SK-N-SH (cell line): ENCODE results near the gene SNF8. TPM values are rescaled to one million over a fixed set of nuclear protein-coding genes. Genes with fewer than 3 reads are reported as not detected.

ENCODE experiments used
- CTCF ChIA-PET: fragments of 300-600, 350-600 bp; formaldehyde crosslinking; extraction: SDS; loops from one replicate; lab custom pipeline; 2021; lab: Yijun Ruan, JAX
- POLR2A ChIA-PET: fragments of 350-600 bp; sonication (Branson Sonifier 250); formaldehyde crosslinking; extraction: SDS; loops from one replicate; lab custom pipeline; 2020; ENCODE audit warnings: antibody characterized with exemption, inconsistent platforms; lab: Yijun Ruan, JAX
- DNase-seq: peaks from one replicate; pipeline ENCODE4 v3.0.0; 2012
- H2AFZ ChIP-seq: fragments of 200-600 bp; sonication (generic); 2 replicates; pipeline ENCODE4 v1.8.1; 2016; ENCODE audit warnings: antibody characterized with exemption, mild to moderate bottlenecking, low read depth
- H3F3A ChIP-seq: fragments of 200-600 bp; sonication (generic); replicated peaks from 2 replicates; pipeline ENCODE3; 2016; ENCODE audit warnings: antibody characterized with exemption, mild to moderate bottlenecking; ENCODE audit not compliant: insufficient read depth
- H3K27ac ChIP-seq, 2 experiments: fragments of 200-500 bp in 1 of 2; fragments of 200-600 bp in 1 of 2; sonication (Bioruptor generic) in 1 of 2; sonication (generic), shearing (Covaris generic) in 1 of 2; 2 replicates each; pipeline versions ENCODE4 v1.5.1 to v1.6.1; 2014 to 2016; ENCODE audit warnings: low read depth in 2 of 2, inconsistent platforms in 1 of 2, low read length in 1 of 2, mild to moderate bottlenecking in 1 of 2, mixed read lengths in 1 of 2
- H3K27me3 ChIP-seq: fragments of 200-600 bp; sonication (generic), shearing (Covaris generic); 2 replicates; pipeline ENCODE4 v1.6.1; 2016; ENCODE audit warnings: mixed run types; ENCODE audit not compliant: insufficient read depth
- H3K36me3 ChIP-seq, 2 experiments: fragments of 200-500 bp in 1 of 2; fragments of 200-600 bp in 1 of 2; sonication (Bioruptor generic) in 1 of 2; sonication (generic) in 1 of 2; replicated peaks in 1 of 2; 2 replicates each; pipeline versions ENCODE3 to v1.5.1; 2014 to 2016; ENCODE audit warnings: low read length in 1 of 2, mild to moderate bottlenecking in 1 of 2; ENCODE audit not compliant: insufficient read depth in 2 of 2, control insufficient read depth in 1 of 2
- H3K4me1 ChIP-seq, 2 experiments: fragments of 200-500 bp in 1 of 2; fragments of 200-600 bp in 1 of 2; sonication (Bioruptor generic) in 1 of 2; sonication (generic), shearing (Covaris generic) in 1 of 2; 2 replicates each; pipeline versions ENCODE4 v1.5.1 to v1.6.1; 2014 to 2016; ENCODE audit warnings: low read depth in 1 of 2, low read length in 1 of 2, mixed run types in 1 of 2; ENCODE audit not compliant: insufficient read depth in 2 of 2, control insufficient read depth in 1 of 2
- H3K4me2 ChIP-seq: fragments of 200-600 bp; sonication (generic), shearing (Covaris generic); 2 replicates; pipeline ENCODE4 v1.6.1; 2017; ENCODE audit warnings: mixed run types
- H3K4me3 ChIP-seq, 2 experiments: fragments of 200-500 bp in 1 of 2; fragments of 200-600 bp in 1 of 2; sonication (Bioruptor generic) in 1 of 2; sonication (generic), shearing (Covaris generic) in 1 of 2; 2 replicates each; pipeline versions ENCODE4 v1.5.1 to v1.8.1; 2014 to 2016; ENCODE audit warnings: low read depth in 2 of 2, inconsistent platforms in 1 of 2, low read length in 1 of 2, mild to moderate bottlenecking in 1 of 2, mixed read lengths in 1 of 2, moderate library complexity in 1 of 2
- H3K79me2 ChIP-seq: fragments of 200-600 bp; sonication (generic); 2 replicates; pipeline ENCODE4 v1.8.1; 2017; ENCODE audit warnings: mild to moderate bottlenecking; ENCODE audit not compliant: insufficient read depth
- H3K9ac ChIP-seq: fragments of 200-600 bp; sonication (generic); 2 replicates; pipeline ENCODE4 v1.6.1; 2017; ENCODE audit warnings: mixed run types
- H3K9me2 ChIP-seq: fragments of 200-600 bp; sonication (generic); 2 replicates; pipeline ENCODE4 v1.6.1; 2017; ENCODE audit warnings: mixed run types
- H3K9me3 ChIP-seq: fragments of 200-600 bp; sonication (generic); 2 replicates; pipeline ENCODE4 v1.6.1; 2017; ENCODE audit warnings: mixed run types, mild to moderate bottlenecking, moderate library complexity
- H4K20me1 ChIP-seq: fragments of 200-600 bp; sonication (generic); 2 replicates; pipeline ENCODE4 v1.6.1; 2017; ENCODE audit warnings: mild to moderate bottlenecking, mixed run types; ENCODE audit not compliant: insufficient read depth
- CTCF ChIP-seq: fragments of 200-600 bp; sonication (generic); IDR thresholded peaks from 2 replicates; pipeline ENCODE4 v1.6.1; 2017; ENCODE audit warnings: antibody characterized with exemption, mild to moderate bottlenecking, moderate library complexity
- ELF1 ChIP-seq: IDR thresholded peaks from 2 replicates; pipeline ENCODE4 v1.4.0; 2012
- EP300 ChIP-seq, 2 experiments: IDR thresholded peaks; 2 replicates each; pipeline versions ENCODE4 v1.4.0 to v1.6.1; 2012; ENCODE audit warnings: borderline replicate concordance in 1 of 2, low read depth in 1 of 2, low read length in 1 of 2
- EZH2phosphoT487 ChIP-seq: fragments of 200-600 bp; sonication (generic); IDR thresholded peaks from 2 replicates; pipeline ENCODE4 v1.6.1; 2017; ENCODE audit warnings: low read depth, mixed run types, mild to moderate bottlenecking, antibody characterized with exemption, moderate library complexity, borderline replicate concordance
- GABPA ChIP-seq: IDR thresholded peaks from 2 replicates; pipeline ENCODE4 v1.4.0; 2012; ENCODE audit warnings: low read depth, mild to moderate bottlenecking
- MEF2A ChIP-seq: IDR thresholded peaks from 2 replicates; pipeline ENCODE4 v1.4.0; 2012; ENCODE audit warnings: low read depth, borderline replicate concordance
- MXI1 ChIP-seq: IDR thresholded peaks from 2 replicates; pipeline ENCODE4 v1.6.1; 2012; ENCODE audit warnings: mild to moderate bottlenecking, low read depth, low read length, improper control_type of control experiment
- RAD21 ChIP-seq: IDR thresholded peaks from 2 replicates; pipeline ENCODE4 v1.6.1; 2012; ENCODE audit warnings: mild to moderate bottlenecking, low read length
- RCOR1 ChIP-seq: fragments of 150-350 bp; IDR thresholded peaks from 2 replicates; pipeline ENCODE4 v1.6.1; 2017; ENCODE audit warnings: antibody characterized with exemption, low read length
- SIN3A ChIP-seq: IDR thresholded peaks from 2 replicates; pipeline ENCODE4 v1.6.1; 2012; ENCODE audit warnings: low read depth, mild to moderate bottlenecking, low read length, moderate library complexity, borderline replicate concordance
- USF1 ChIP-seq: IDR thresholded peaks from 2 replicates; pipeline ENCODE4 v1.4.0; 2012; ENCODE audit warnings: low read depth, borderline replicate concordance
- YY1 ChIP-seq: IDR thresholded peaks from 2 replicates; pipeline ENCODE4 v1.4.0; 2012; ENCODE audit warnings: low read depth, mild to moderate bottlenecking
- WGBS: methylation state at CpG from one replicate; pipeline ENCODE4 v1.1.6; 2017; ENCODE audit warnings: low lambda C conversion rate; 5-methylcytosine and 5-hydroxymethylcytosine counted together
- polyA plus RNA-seq, 3 experiments: library from polyadenylated mRNA; depleted of rRNA; stranded (reverse); fragments of >200 nt; gene quantifications; 2 replicates each; pipeline ENCODE4 v1.2.3, GENCODE V29; 2012
- TF ChIP-seq, protein P1 (sequence below): IDR thresholded peaks from 2 replicates; pipeline ENCODE4 v1.6.1; 2012; ENCODE audit warnings: mild to moderate bottlenecking, low read depth, low read length, moderate library complexity

The SNF8 gene
- polyA plus RNA-seq, 1 of the 3 experiments (the other 2 are of a cell fraction): 358 TPM

DNA sequence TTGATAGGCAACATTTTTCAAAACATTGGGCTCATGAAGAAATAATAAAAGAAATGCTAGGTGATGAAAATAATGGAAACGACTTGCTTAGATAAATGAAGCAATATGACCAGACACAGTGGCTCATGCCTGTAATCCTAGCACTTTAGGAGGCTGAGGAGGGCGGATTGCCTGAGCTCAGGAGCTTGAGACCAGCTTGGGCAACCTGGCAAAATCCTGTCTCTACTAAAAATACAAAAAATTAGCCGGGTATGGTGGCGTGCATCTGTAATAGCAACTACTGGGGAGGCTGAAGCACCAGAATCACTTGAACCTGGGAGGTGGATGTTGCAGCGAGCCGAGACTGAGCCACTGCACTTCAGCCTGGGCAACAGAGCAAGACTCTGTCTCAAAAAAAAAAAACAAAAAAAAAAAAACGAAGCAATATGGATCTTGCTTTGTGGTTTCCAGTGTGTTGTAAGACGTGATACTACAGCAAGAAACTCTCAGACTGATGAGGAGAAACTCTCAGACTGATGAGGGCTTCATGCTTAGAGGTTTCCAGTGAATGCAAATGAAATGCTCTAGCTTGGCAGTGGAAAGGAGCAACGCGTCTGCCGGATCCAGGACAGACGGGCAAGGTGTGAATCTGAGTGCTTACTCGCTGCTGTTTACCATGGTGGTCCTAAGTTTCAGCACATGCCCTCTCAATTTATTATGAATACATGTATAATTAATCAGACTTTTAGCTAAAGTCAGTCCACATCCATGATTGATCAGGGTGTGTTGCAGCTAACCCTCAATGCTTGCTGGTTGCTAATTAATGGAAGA, 41.0 kb upstream of the SNF8 start:
- peaks cover 7% of the 10 kb centered on the region; the same call in 1 of the 2 replicates for H3K9me3 ChIP-seq
- H3K9ac ChIP-seq: no peak overlapping the region
- H3K79me2 ChIP-seq: no peaks in the 10 kb centered on the region
- H2AFZ ChIP-seq: no peak overlapping the region
- ChIA-PET POLR2A (no interaction called here), CTCF (interaction anchor here (0.6 to 2.3 kb wide), 6 partner anchors 10 to 809 kb away, joined by 3 to 8 read pairs (median 3); no protein-coding TSS in a partner anchor)
- no peaks in the 10 kb centered on the region for H3K36me3 ChIP-seq
- no peak overlapping the region for H3K4me3 ChIP-seq
- H3K4me2 ChIP-seq: no peak overlapping the region
- H3K27ac ChIP-seq: no peak overlapping the region
- peaks cover 97% of the 10 kb centered on the region for H3K27me3 ChIP-seq
- H3K4me1 ChIP-seq: no peaks in the 10 kb centered on the region
- H3F3A ChIP-seq: peaks cover 7% of the 10 kb centered on the region
- TF ChIP-seq EZH2phosphoT487: no peak
- no peak for TF ChIP-seq CTCF
- TF ChIP-seq MXI1: no peak
- TF ChIP-seq GABPA: no peak
- no peak for TF ChIP-seq ELF1
- no peak for TF ChIP-seq SIN3A
- no peak for TF ChIP-seq USF1
- TF ChIP-seq MEF2A: no peak
- TF ChIP-seq, protein P1, sequence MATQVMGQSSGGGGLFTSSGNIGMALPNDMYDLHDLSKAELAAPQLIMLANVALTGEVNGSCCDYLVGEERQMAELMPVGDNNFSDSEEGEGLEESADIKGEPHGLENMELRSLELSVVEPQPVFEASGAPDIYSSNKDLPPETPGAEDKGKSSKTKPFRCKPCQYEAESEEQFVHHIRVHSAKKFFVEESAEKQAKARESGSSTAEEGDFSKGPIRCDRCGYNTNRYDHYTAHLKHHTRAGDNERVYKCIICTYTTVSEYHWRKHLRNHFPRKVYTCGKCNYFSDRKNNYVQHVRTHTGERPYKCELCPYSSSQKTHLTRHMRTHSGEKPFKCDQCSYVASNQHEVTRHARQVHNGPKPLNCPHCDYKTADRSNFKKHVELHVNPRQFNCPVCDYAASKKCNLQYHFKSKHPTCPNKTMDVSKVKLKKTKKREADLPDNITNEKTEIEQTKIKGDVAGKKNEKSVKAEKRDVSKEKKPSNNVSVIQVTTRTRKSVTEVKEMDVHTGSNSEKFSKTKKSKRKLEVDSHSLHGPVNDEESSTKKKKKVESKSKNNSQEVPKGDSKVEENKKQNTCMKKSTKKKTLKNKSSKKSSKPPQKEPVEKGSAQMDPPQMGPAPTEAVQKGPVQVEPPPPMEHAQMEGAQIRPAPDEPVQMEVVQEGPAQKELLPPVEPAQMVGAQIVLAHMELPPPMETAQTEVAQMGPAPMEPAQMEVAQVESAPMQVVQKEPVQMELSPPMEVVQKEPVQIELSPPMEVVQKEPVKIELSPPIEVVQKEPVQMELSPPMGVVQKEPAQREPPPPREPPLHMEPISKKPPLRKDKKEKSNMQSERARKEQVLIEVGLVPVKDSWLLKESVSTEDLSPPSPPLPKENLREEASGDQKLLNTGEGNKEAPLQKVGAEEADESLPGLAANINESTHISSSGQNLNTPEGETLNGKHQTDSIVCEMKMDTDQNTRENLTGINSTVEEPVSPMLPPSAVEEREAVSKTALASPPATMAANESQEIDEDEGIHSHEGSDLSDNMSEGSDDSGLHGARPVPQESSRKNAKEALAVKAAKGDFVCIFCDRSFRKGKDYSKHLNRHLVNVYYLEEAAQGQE: no peak
- no peak for TF ChIP-seq YY1
- no peak for TF ChIP-seq EP300 (IDR thresholded peaks at IDR 0.05; ENCODE audit: borderline replicate concordance in 1 of 2, low read depth in 1 of 2, low read length in 1 of 2)
- no peak for TF ChIP-seq RAD21
- no peak for TF ChIP-seq RCOR1
- TF ChIP-seq, all 33 proteins: peak for 0
- 15% methylated on average over 13 of the region's 13 CpGs for WGBS
- DNase-seq: no peak
- Histone ChIP-seq H4K20me1 (no peaks in the 10 kb centered on the region), H3K9me2 (no peaks in the 10 kb centered on the region)
